GM12891 (cell line): ENCODE measurements around the gene CCDC159.
A peak's percentile ranks its signal among the peaks of the same experiment; 100 is the strongest.
"Not testable (repeated sequence)": the region's sequence is repeated elsewhere in the genome, so short reads cannot be mapped to it uniquely, and the experiment has no call there.

Experiments
- PAX5 ChIP-seq: IDR thresholded peaks from 2 replicates; pipeline ENCODE4 v1.6.1; 2011; ENCODE audit warnings: low read length, moderate library complexity, mild to moderate bottlenecking; ENCODE audit not compliant: insufficient read depth, severe bottlenecking
- POLR2A ChIP-seq: IDR thresholded peaks from 2 replicates; pipeline ENCODE4 v1.6.1; 2011; ENCODE audit warnings: low read depth, low read length, control low read depth
- POLR2AphosphoS5 ChIP-seq: IDR thresholded peaks from 2 replicates; pipeline ENCODE4 v1.6.1; 2011; ENCODE audit warnings: low read depth, low read length, control low read depth
- POU2F2 ChIP-seq: IDR thresholded peaks from 2 replicates; pipeline ENCODE4 v1.6.1; 2011; ENCODE audit warnings: low read depth, mild to moderate bottlenecking, control low read depth, low read length, moderate library complexity
- SPI1 ChIP-seq: IDR thresholded peaks from 2 replicates; pipeline ENCODE4 v1.6.1; 2011; ENCODE audit warnings: low read depth, low read length, control low read depth
- TAF1 ChIP-seq: IDR thresholded peaks from 2 replicates; pipeline ENCODE4 v1.6.1; 2011; ENCODE audit warnings: low read depth, low read length, control low read depth

- peak; percentile 62 for TF ChIP-seq SPI1
- TF ChIP-seq POLR2AphosphoS5, POU2F2, POLR2A, PAX5, TAF1: not testable (repeated sequence)
Measured at GRCh38 chr19:11320278-11320995, 25.9 kb upstream of the CCDC159 start.
